Measurements from ENCODE around the gene FAM53B.

The FAM53B gene

GRCh38 chr10:124707144-124707467, 37.1 kb downstream of the FAM53B start:
- DNase-seq: no peak

- DNase-seq: no peak
Observed at GRCh38 chr10:124706462-124707143, 37.6 kb downstream of the FAM53B start.

- DNase-seq: no peak
Observed at GRCh38 chr10:124705817-124706461, 38.2 kb downstream of the FAM53B start.

GRCh38 chr10:124705381-124705740, 38.8 kb downstream of the FAM53B start:
- no peak for DNase-seq

- no peak for DNase-seq
Observed at GRCh38 chr10:124704428-124705380, 39.5 kb downstream of the FAM53B start.

- no peak for DNase-seq
Observed at GRCh38 chr10:124703778-124704427, 40.3 kb downstream of the FAM53B start.

GRCh38 chr10:124703372-124703771, 40.8 kb downstream of the FAM53B start:
- DNase-seq: no peak

- DNase-seq: no peak
Observed at GRCh38 chr10:124701881-124702656, 42.1 kb downstream of the FAM53B start.

- no peak for DNase-seq
Observed at GRCh38 chr10:124701435-124701834, 42.7 kb downstream of the FAM53B start.

GRCh38 chr10:124701038-124701365, 43.2 kb downstream of the FAM53B start:
- DNase-seq: no peak

- no peak for DNase-seq
Observed at GRCh38 chr10:124700293-124701037, 43.7 kb downstream of the FAM53B start.

- no peak for DNase-seq
Observed at GRCh38 chr10:124699471-124700292, 44.5 kb downstream of the FAM53B start.

GRCh38 chr10:124698545-124699469, 45.4 kb downstream of the FAM53B start:
- DNase-seq: peak in 1 of 2 experiments; percentile 56

GRCh38 chr10:124697837-124698544, 46.2 kb downstream of the FAM53B start:
- no peak for DNase-seq

- no peak for DNase-seq
Observed at GRCh38 chr10:124697443-124697836, 46.7 kb downstream of the FAM53B start.

- no peak for DNase-seq
Observed at GRCh38 chr10:124696446-124697392, 47.5 kb downstream of the FAM53B start.

GRCh38 chr10:124695259-124695658, 48.9 kb downstream of the FAM53B start:
- DNase-seq: no peak

Data from NCI-H524 (cell line).